Dermis microvascular lymphatic vessel endothelial cell (primary cell): ENCODE data around the gene MICAL3. TPM values are rescaled to one million over a fixed set of nuclear protein-coding genes. Genes with fewer than 3 reads are reported as not detected.

Experiments used
- DNase-seq, 2 donors: peaks; one replicate each; pipeline versions ENCODE4 v3.0.0 to v3.0.0-alpha.2; 2010; ENCODE audit warnings: low read depth in 2 of 2
- total RNA-seq: library from RNA; depleted of rRNA; stranded (reverse); fragments of >200 nt; gene quantifications from 2 replicates; pipeline ENCODE4 v1.2.1, GENCODE V29; 2014

MICAL3 gene
- total RNA-seq, 1 donor from 2014 or later: 14.8 TPM

- no peak for DNase-seq
Observed at GRCh38 chr22:17869285-17870096, 154.9 kb downstream of the MICAL3 start.

DNA sequence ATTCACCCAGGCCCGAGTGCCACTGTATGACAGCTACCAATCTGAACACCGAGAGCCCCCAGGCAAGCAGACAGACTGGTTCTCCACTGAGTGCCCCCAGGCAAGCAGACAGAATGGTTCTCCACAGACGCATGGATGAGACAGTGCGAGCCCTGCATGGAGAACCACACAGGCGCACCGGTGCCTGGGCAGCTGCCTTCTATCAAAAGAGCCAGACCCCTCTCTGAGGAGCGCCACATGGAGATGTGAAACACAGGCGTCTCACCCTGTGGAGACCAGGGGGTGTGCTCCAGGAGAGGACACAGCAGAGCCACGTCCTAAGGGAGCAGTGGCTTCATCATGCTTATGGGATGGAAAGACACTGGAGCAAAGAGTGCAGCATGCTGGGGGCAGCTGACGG, 155.6 kb downstream of the MICAL3 start:
- DNase-seq: no peak

DNA sequence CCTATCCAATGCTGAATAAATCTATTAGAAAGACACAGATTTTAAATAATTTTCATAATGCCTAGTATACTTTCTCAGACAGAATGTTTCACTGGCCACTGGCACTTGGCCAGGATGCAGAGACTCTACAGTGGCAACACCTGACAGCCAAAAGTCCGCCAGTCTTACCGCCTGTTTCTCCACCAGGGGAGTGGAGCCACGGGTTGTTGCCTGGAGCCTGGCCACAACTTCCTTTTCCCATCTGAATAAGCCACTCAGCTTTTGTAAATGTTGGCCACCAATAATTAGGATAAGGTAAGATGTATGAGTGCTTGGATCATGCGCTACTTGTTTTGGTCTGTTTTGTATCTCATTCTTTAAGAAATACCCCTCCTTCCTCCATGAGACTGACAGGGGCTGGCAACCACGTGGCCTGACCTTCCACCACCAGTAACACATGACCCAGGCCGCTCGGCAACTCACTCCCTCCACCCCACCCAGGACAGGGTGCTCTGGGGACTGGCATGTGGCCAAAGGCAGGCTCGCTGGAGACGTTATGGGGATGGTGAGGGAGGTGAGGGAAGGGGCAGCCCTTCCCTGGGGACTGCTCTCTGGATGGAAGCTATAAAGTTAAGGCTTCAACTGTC, 157.1 kb downstream of the MICAL3 start:
- no peak for DNase-seq

- no peak for DNase-seq
Observed at GRCh38 chr22:17866621-17867020, 157.7 kb downstream of the MICAL3 start.

DNA sequence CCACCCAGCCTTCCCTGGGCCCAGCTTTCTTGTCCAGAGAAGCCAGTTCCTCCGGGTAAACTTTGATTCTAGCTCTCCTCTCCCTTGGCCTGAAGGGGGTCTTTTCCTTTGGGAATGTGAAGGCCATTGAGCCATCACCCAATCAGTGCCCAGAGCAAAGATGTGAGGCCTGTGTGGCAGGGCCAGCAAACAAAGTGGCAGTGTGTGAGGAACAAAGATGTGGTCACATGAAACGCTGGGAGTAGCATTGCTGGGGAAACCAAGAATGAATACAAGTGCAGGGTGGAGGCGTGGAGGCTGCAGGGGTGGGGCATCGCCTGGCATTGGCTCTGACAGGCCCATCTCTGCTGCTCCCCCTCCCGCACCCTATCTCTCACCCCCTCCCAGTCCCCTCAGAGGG, 158.2 kb downstream of the MICAL3 start:
- DNase-seq: no peak

DNA sequence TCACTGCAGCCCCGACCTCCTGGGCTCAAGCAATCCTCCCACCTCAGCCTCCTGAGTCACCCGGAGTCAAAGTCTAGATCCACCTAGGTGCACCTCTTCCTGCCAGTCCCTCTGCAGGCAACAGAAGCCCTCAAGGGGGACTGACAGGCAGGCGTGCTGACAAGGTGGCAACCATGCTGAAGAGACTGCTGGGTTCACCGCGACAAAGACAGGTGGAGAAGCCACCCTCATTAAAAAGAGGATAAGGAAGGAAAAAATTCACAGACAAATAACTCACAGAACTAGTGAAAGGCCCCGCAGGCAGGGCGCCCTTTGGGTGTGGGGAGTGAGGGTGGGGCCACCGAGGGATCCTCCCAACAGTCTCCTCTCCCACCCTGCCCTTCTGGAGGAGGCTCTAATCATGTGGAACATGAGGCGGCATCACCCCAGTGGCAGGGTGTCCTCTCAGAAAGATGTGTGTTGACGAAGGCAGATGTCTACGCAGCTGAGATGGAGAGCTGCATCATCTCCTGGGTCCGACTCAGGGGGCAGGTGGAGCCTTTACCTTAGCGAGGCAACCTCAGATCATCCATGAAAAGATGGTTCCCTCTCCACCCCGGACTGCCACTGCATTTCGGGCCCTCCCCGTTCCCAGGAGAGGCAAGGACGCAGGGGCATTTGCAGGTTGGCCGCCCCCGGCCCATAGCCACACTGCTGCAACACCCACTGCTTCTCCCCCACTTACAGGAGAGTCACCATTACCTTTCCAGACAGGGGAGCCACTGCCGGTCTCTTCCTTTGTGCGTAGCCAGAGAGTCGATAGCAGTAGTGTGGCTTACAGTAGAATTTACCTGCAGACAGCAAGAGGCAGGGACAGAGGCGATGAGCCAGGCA, 158.9 kb downstream of the MICAL3 start:
- DNase-seq: no peak

DNA sequence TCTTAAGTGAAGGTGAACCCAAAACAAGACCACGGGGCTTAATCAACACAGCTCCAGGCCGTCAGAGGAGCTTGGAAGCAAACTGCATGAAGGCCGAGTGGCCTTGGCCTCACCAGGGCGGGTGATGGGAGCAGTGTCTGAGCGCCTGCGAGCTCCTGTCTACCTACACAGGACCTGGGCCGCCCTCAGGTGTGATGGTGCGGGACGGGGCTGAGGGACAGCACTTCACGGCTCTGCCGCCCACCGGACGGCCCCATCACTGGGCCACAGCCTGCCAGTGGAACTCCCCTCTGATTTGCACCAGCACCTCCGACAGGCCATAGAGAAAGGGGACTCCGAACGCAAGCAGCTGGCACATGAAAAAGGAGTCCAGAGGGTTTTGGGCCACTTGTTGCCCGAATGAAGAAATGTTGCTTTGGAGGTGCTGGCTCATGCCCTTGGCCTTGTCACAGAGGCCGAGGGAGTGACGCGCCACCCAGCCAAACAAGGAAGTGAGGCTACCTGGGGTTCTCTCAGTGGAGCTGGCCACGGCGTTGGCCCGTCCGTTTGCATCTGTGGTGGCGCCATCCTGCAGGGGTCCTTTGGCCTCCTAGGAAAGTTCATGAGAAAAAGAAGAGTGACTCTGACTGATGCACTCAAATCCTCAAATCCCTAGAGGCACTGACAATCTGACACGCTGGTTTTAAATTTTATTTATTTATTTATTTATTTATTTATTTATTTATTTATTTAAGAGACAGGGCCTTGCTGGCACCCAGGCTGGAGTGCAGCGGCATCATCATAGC, 159.8 kb downstream of the MICAL3 start:
- no peak for DNase-seq

DNA sequence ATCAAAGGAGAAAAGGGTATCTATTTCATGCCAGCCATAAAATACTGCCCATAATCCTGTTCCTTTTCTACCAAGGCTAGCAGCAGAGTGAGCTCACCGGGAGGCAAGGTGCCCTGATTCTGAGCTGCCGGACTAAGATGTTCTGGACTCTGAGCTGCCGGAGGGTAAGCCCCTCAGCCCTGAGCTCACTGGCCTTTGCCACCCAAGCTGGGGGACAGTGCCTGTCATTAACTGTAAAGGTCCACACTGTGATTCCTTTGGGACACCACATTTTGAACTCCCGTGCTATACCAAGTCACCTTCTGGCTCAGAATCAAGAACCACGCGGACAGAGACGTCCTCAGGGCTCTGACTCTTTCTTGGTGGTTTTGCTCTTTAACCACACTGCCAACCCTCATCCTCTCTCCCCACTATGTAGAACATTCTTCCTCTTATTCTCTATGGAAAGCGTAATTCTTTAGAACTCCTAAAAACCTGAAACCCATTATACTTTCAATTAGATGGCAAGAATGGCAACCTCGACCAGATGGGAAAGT, 161.6 kb downstream of the MICAL3 start:
- no peak for DNase-seq

DNA sequence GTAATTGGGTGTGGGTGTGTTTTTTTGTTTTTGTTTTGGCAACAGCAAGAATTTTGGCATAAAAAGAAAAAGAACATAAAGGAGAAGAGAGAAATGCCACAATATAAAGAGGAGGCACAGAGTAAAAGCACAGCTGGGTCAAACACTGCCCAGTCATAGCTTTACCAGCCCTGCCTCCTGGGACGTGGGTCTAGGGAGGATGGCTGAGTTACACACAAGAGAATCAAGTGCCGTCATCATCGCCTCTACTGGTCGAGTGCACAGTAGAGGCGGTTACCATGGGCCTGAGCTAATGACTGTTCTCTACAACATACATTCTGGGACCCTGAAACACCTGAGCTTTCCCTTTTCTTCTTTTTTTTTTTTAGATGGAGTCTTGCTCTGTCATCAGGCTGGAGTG, 162.5 kb downstream of the MICAL3 start:
- DNase-seq: no peak

DNA sequence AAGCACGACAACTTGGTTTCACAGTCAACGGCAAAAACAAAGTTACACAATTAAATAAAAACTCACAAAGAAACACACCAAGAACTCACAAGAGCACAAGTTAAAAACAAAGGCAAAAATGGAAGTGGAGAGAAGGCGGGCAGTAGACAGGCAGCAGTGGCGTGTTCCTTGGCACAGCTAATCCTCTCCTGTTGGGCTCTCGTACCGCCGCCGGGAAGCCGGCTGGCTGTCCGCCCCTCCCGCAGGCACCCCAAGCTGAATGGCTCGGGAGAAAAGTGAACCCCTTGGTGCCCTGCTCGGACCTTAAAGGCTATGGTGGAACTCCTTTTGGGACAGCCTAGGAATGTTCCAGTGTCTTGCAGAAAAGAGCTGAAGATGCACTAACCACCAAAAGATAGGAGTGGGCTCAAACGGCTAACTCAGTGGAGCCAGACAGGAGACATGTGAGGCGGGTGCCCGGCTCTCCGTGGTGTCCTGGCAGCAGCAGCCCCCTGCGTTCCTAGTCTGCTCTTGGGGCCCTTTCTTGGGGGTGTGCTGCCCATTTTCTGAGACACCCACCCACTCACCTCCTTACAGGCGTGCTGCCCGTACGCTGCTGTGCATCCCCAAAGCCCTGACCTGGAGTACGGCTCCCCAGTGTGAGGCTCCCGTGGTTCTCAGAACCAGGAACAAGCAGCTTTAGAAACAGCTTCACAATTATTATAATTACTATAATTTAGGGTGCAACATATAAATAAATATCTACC, 164.0 kb downstream of the MICAL3 start:
- no peak for DNase-seq

- no peak for DNase-seq
Observed at GRCh38 chr22:17858033-17858432, 166.3 kb downstream of the MICAL3 start.

GRCh38 chr22:17855572-17856290, 168.6 kb downstream of the MICAL3 start:
- DNase-seq: no peak

DNA sequence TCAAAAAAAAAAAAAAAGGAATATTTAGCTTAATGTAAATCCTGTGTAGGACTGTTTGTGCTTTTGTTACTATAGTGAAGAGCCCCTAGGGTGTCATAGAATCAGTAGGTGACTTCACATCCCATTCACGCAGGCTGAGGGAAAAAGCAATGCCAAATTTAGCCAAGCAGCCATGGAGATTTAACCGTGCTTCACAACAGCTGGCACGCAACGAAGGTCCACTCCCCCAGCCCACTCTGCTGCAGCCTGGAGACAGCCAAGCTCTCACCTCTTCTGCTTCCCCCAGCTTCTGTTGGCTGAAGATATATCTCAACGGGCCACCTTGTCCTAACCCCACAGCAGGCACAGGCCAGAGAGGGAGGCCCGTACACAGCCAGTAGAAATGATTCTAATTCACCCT, 171.3 kb downstream of the MICAL3 start:
- DNase-seq: no peak

DNA sequence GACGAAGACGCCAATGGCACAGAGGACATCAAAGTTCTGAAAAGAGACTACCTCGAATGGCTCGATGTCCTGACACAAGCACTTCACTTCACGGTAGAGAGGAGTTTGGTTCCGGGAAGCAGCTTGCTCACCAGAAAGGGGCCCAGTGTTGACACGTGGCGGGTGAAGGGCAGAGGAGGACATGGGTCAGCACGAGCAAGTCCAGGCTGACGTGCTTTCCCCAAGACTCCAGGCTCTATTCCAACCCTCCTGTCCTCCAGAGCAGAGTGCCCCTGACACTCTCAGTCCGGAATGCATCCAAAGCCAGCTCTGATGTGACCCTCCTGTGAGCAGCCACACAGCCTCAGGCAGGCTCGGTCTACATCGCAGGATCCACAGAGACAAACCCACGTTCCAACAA, 172.6 kb downstream of the MICAL3 start:
- DNase-seq: no peak

DNA sequence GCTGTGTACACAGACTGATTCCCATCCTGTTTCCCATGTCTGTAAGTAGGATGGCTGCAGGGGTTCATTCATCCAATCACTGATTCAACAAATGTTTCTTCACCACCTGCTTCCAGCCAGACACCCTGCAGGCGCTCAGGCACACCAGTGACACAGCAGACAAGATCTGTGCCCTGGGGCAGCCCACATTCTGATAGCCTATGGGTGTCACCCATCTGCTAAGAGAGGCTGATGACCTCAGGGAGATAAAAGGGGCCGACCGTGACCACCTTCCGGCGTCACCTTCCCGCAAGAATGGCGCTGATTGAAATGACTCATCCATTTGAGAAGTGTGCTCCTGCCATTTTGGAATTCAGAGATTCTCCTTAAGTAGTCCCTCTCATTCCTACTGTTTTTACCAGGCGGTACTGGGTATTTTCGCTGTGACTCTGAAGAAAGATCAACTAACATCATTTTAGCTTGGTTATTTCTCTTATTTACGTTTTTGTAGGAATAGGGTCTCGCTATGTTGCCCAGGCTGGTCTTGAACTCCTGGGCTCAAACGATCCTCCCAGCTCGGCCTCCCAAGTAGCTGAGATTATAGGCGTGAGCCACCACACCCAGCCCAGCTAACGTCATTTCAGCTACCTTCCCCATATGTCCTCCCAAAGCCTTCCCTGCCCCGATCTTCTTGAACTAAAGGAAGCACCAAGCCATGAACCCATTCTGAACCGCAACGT, 176.8 kb downstream of the MICAL3 start:
- no peak for DNase-seq

DNA sequence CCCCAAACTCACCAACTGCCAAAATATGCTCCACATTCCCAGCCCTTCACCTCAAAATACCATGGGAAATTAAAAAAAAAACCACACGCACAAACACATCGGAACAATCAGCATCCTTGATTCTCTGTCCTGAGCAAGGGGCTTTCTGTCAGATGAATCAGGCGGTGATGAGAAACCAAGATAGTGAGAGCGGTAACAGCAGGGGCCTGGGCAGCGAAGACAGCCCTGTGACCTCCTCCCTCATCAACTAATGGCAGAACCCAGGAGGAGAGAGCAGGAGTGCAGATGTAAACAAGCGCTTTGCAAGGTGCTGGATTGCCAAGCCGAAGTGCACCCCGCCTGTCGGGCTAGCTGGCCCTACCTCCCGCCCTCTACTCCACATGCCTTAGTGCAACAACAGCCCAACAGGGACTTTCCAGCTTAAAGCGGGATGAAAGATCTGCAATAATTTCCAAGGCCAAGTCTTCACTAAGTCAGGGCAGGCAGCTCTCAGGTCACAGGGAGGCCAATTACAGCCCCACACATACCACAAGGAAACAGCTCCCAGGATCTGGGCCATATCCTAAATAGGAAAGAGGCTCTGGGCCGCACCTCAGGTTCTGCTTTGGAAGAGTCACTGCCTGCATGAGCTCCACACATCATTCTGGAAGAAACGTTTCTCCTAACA, 177.9 kb downstream of the MICAL3 start:
- no peak for DNase-seq

- no peak for DNase-seq
Observed at GRCh38 chr22:17845790-17846189, 178.6 kb downstream of the MICAL3 start.

DNA sequence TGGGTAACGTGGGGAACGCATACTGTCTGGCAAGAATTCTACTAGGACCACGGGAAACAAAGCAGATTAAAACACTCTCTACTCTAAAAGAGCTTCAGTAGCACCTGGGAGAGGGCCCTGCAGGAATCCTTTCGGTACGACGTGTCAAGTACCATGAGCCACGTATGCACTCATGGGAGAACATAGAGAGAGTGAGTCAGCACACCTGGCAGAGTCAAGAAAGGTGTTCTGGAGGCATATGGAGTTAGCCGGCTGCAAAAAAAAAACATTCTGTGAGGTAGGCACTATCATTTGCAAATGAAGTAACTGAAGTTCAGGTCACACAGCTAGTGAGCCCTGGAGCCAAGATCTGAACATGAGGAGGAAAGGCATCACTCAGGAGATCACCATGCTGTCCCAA, 179.0 kb downstream of the MICAL3 start:
- no peak for DNase-seq

DNA sequence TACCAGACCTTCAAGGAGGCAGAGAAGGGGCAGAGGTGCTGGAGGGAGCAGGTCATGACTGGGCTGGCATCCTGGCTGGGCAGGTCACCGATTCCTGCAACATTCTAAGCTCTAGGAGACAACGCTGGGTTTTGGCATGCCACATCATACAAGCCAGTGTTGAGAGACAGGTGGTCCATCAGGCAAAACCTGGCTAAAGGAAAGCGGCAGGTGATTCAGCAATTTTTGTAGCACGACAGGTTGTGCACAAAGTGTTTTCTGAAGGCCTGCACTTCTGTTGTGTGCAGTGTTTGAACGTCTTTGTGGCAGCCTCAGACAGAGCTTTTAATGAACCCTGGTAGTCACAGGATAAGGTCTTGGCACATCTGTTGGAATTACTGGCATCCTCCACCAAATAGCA, 180.2 kb downstream of the MICAL3 start:
- DNase-seq: no peak
